Activated T-helper 1 cell treated with Interleukin-2 at 50 U/mL for 16 hours (primary cell): ENCODE data around the gene RAB6C.
A peak's percentile ranks its signal among the peaks of the same experiment; 100 is the strongest.
"Not testable (repeated sequence)": the region's sequence is repeated elsewhere in the genome, so short reads cannot be mapped to it uniquely, and the experiment has no call there.

Experiments used
- DNase-seq: peaks from one replicate; pipeline ENCODE4 v3.0.0-alpha.2; 2020; ENCODE audit warnings: low read depth

Gene RAB6C

DNA sequence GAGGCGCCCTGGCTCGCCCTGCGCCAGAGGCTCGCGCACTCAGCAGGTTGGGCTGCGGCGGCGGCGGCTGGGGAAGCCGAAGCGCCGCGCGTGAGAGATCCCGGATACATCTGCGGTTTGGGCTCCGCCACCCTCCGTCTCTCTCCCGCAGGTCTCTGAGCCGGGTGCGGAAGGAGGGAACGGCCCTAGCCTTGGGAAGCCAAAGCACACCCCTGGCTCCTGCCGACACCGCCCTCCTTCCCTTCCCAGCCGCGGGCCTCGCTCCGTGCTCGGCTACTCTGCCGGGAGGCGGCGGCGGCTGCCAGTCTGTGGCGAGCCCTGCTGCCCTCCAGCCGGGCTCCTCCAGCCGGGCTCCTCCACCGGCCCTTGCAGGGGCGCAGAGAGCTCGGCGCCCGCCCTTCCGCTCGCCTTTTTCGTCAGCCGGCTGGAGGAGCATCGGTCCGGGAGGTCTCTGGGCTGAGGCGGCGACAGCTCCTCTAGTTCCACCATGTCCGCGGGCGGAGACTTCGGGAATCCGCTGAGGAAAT is at the start of gene RAB6C:
RAB6C (plus strand) TSS at position 38 of the 527 bp plus-strand sequence; CDS start at position 488, 450 bp downstream.
- DNase-seq: not testable (repeated sequence)

DNA sequence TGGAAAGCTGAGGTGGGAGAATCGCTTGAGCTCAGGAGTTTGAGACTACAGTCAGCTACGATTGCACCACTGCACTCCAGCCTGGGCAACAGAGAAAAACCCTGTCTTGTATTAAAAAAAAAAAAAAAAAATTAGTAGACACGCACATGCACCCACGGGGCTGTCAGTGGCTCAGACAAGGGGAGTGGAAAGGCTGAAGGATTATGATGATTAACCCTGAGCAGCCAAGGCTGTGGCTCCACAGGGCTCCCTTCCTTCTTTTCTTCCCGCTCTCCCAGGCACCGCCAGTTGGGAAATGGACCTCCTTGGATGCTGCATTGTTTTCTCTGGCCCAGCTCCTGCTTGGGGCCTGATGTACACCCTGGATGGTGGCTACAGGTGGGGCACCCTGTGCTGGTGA is 49.0 kb upstream of the RAB6C start:
- DNase-seq: no peak

DNA sequence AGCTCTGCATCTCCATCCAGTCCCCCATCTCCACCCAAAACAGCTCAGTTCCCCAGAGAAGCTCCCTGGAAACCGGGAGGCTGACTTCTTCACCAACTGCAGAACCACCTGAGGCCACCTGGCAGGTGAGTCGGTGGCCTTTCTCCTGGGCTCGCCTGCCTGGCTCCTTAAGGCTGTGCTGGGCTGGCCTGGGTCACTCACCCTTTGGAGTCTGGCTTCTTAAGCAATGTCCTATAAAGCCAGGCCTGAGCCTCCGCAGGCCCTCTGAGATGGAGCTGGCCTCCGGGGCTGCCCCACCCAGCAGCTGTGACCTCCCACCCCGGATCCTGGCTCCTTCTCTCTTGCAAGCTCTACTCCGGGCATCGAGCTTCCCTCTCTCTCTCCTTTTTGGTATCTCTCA is 46.1 kb upstream of the RAB6C start:
- not testable (repeated sequence) for DNase-seq

- no peak for DNase-seq
Observed at GRCh38 chr2:129934044-129934822, 45.2 kb upstream of the RAB6C start.

GRCh38 chr2:129935118-129935517 is 44.3 kb upstream of the RAB6C start:
- DNase-seq: no peak

- DNase-seq: peak; percentile 6
Observed at GRCh38 chr2:129936334-129936934, 43.0 kb upstream of the RAB6C start.

DNA sequence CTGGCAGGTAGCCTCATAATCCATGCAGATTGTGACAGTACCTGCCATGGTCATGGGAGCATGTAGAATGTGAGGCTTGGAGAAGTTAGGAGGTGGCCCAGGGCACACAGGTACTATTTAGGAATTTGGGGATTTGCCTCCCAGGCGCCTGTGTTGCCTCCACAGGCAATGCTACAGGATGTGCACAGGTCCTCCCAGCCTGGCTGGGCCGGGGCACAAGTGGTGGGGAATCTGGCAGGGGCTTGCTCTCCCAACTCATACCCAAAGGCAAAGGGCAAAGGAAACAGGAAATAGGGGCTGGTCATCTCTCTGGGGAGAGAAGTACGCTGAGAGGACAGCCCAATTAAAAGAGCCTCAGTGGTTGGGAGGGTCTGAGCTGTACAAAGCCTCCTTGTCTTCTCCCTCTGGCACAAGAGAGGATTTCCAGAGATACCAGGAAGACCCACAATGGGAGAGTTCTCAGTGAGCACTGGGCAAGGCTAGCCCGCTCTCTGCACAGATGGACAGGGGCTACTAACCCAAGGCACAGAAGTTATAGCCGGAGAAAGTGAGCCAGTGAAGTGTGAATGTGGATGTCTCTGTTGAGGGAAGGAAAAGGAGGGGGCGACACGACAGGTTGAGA is 40.5 kb upstream of the RAB6C start:
- DNase-seq: not testable (repeated sequence)

DNA sequence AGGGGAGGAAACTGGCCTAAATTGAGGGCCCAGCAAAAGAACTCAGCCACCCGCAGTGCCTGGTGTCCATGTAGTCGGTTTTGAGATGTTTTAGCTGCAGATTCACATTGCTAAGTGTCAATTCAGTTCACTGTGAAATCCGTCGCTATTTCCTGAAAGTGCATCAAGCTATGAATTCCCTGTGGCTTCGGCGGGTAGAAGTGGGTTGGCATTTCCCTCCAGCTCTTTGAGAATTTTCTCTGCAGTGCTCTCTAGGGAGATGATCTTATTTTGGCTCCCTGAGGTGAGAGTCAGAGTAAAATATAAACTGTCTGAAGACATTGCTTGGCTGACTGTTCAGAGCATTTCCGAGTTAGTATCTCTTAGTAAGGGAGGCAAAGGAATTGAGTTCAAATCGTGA is 36.0 kb upstream of the RAB6C start:
- not testable (repeated sequence) for DNase-seq

DNA sequence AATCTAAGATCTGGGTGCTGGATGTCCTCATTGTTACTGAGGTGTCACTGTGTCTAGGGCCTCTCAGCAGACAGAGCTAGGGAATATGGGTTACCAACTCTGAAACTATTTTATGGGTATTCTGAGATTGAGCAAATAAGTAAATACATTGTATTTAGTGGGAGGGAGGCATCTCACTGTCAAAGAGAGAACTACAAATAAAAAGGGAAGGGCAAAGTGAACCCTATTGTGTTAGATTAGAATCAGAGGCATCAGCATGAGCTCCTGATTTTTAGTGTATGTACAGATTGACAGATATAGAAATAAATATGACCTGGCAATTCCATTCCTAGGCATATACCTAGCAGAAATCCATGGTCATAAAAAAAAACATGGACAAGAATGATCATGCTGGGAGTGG is 33.9 kb upstream of the RAB6C start:
- no peak for DNase-seq

GRCh38 chr2:129947712-129948111 is 31.8 kb upstream of the RAB6C start:
- not testable (repeated sequence) for DNase-seq

DNA sequence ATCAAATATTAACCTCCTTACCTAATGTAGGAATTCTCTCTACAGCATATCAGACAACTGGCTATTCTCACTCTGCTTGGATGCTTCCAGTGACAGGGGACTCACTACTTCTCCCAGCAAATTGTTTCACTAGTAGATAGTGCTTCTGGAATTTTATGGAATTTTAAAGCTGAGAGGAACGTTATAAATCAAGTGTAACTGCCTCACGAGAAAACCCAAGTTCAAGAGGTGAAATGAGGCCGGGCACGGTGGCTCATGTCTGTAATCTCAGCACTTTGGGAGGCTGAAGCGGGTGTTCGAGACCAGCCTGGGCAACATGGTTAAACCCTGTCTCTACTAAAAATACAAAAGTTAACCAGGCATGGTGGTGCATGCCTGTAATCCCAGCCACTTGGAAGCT is 23.3 kb upstream of the RAB6C start:
- not testable (repeated sequence) for DNase-seq

GRCh38 chr2:129957891-129958290 is 21.6 kb upstream of the RAB6C start:
- no peak for DNase-seq

DNA sequence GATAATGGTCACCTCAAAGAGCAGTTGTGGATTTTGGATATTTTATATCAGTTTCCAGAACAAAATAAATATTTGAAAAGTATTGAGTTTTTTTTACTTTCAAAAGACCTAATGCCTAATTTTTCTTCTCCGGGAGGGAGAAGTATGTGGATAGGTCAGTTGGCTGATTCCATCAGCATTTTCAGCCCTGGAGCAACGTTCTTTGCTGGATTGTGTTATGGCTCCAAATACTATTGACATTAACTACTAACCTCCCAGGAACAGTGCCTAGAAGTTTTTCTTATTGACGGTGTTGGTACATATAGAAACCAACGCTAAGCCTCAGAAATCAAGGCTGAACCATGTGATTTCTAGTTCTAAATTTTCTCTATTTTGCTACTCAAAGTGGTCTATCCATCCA is 20.7 kb upstream of the RAB6C start:
- DNase-seq: not testable (repeated sequence)

- not testable (repeated sequence) for DNase-seq
Observed at GRCh38 chr2:129968605-129969004, 10.9 kb upstream of the RAB6C start.

GRCh38 chr2:129975016-129975774 is 4.3 kb upstream of the RAB6C start:
- no peak for DNase-seq

DNA sequence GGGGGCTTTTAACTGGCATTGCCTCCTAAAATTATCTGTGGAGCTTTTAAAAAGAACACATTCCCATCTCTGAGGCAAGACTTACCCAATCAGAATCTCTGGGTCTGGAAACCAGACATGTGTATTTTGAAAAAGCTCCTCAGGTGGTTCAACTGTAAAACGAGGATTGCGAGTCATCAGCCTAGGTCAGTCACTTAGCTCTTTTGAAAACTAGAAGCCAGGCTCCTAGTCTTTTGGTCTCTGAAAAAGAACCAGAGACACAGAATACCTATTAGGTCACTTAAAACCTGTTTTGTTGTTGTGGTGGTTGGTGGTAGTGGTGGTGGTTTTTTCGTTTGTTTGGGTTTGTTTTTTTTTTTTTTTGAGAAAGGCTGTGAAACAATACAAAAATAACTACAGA is 2.5 kb upstream of the RAB6C start:
- not testable (repeated sequence) for DNase-seq

DNA sequence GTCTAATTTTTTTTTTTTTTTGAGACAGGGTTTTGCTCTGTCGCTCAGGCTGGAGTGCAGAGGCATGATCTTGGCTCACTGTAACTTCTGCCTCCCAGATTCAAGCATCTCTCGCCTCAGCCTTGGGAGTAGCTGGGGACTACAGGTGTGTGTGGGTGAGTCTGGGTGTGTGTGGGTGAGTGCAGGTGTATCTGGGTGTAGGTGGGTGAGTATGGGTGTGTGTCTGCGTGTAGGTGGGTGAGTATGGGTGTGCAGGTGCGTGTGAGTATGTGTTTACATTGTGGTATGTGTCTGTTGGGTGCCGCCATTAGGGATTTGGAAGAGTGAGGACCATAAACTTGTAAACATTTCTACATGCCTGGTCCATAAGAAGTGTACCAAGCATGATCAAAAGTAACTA is 1.5 kb upstream of the RAB6C start:
- DNase-seq: no peak

DNA sequence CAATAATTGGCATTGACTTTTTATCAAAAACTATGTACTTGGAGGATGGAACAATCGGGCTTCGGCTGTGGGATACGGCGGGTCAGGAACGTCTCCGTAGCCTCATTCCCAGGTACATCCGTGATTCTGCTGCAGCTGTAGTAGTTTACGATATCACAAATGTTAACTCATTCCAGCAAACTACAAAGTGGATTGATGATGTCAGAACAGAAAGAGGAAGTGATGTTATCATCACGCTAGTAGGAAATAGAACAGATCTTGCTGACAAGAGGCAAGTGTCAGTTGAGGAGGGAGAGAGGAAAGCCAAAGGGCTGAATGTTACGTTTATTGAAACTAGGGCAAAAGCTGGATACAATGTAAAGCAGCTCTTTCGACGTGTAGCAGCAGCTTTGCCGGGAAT is 780 bp downstream of the RAB6C start:
- not testable (repeated sequence) for DNase-seq

GRCh38 chr2:129981689-129982088 is 2.2 kb downstream of the RAB6C start:
- not testable (repeated sequence) for DNase-seq

- no peak for DNase-seq
Observed at GRCh38 chr2:129984426-129984825, 5.0 kb downstream of the RAB6C start.

- DNase-seq: not testable (repeated sequence)
Observed at GRCh38 chr2:129992415-129993006, 13.0 kb downstream of the RAB6C start.

DNA sequence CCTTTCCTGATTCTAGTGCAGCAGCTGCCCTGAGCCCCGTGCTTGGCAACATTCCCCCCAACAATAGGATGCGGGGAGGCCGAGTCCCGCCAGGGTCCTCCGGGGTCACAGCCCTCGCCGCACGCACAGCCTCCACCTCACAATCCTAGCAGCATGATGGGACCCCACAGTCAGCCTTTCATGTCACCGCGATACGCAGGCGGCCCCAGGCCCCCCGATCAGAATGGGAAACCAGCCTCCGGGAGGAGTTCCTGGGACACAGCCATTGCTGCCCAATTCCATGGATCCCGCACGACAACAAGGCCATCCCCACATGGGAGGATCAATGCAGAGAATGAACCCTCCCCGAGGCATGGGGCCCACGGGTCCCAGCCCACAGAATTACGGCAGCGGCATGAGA is 13.7 kb downstream of the RAB6C start:
- not testable (repeated sequence) for DNase-seq
